Astrocyte (in vitro differentiated cells and primary cell): ENCODE results near the gene QRICH1. TPM values are rescaled to one million over a fixed set of nuclear protein-coding genes. Genes with fewer than 3 reads are reported as not detected.
A peak's percentile ranks its signal among the peaks of the same experiment; 100 is the strongest.

Experiments used
- DNase-seq: peaks from one replicate; pipeline ENCODE4 v3.0.0-alpha.2; 2010; ENCODE audit warnings: low read depth
- FAIRE-seq: peaks from 2 replicates; lab custom pipeline; 2011; peaks lifted over from hg19 to GRCh38; lab: Jason Lieb, UNC
- H2AFZ ChIP-seq: 2 replicates; pipeline ENCODE4 v1.6.0; 2012; ENCODE audit warnings: low read depth, low read length, inconsistent platforms
- H3K27ac ChIP-seq: 2 replicates; pipeline ENCODE4 v1.5.1; 2011; ENCODE audit warnings: low read depth, low read length, inconsistent platforms
- H3K27me3 ChIP-seq: 2 replicates; pipeline ENCODE4 v1.6.0; 2011; ENCODE audit warnings: low read length, inconsistent platforms; ENCODE audit not compliant: insufficient read depth
- H3K36me3 ChIP-seq: 2 replicates; pipeline ENCODE4 v1.5.1; 2011; ENCODE audit warnings: low read length, inconsistent platforms; ENCODE audit not compliant: insufficient read depth
- H3K4me1 ChIP-seq: 2 replicates; pipeline ENCODE4 v1.5.1; 2011; ENCODE audit warnings: low read length, inconsistent platforms; ENCODE audit not compliant: insufficient read depth
- H3K4me2 ChIP-seq: 2 replicates; pipeline ENCODE4 v1.6.0; 2012; ENCODE audit warnings: low read length, inconsistent platforms
- H3K4me3 ChIP-seq: 2 replicates; pipeline ENCODE4 v1.5.1; 2011; ENCODE audit warnings: low read depth, mild to moderate bottlenecking, low read length, inconsistent platforms; ENCODE audit not compliant: insufficient read depth
- H3K79me2 ChIP-seq: 2 replicates; pipeline ENCODE4 v1.6.0; 2012; ENCODE audit warnings: mild to moderate bottlenecking, low read length, inconsistent platforms; ENCODE audit not compliant: insufficient read depth
- H3K9ac ChIP-seq: 2 replicates; pipeline ENCODE4 v1.6.0; 2012; ENCODE audit warnings: mild to moderate bottlenecking, low read length, inconsistent platforms
- H3K9me3 ChIP-seq: 2 replicates; pipeline ENCODE4 v1.5.1; 2012; ENCODE audit warnings: low read depth, mild to moderate bottlenecking, low read length, inconsistent platforms; ENCODE audit not compliant: insufficient read depth
- H4K20me1 ChIP-seq: 2 replicates; pipeline ENCODE4 v1.6.0; 2012; ENCODE audit warnings: low read length, inconsistent platforms; ENCODE audit not compliant: insufficient read depth
- H3K27ac Mint-ChIP-seq: one replicate; pipeline ENCODE4 v1.8.0; 2021; ENCODE audit warnings: mild to moderate bottlenecking, mixed read lengths; ENCODE audit not compliant: unreplicated experiment
- H3K27me3 Mint-ChIP-seq: one replicate; pipeline ENCODE4 v1.8.0; 2021; ENCODE audit warnings: low read depth, mixed read lengths; ENCODE audit not compliant: unreplicated experiment
- H3K36me3 Mint-ChIP-seq: one replicate; pipeline ENCODE4 v1.8.0; 2021; ENCODE audit warnings: low read depth, mixed read lengths; ENCODE audit not compliant: unreplicated experiment
- H3K4me1 Mint-ChIP-seq: one replicate; pipeline ENCODE4 v1.8.0; 2021; ENCODE audit warnings: low read depth, mixed read lengths; ENCODE audit not compliant: unreplicated experiment
- H3K4me3 Mint-ChIP-seq: one replicate; pipeline ENCODE4 v1.8.0; 2021; ENCODE audit warnings: mild to moderate bottlenecking, moderate library complexity, mixed read lengths; ENCODE audit not compliant: unreplicated experiment
- H3K9me3 Mint-ChIP-seq: one replicate; pipeline ENCODE4 v1.8.0; 2021; ENCODE audit warnings: mild to moderate bottlenecking, mixed read lengths; ENCODE audit not compliant: unreplicated experiment
- CTCF ChIP-seq: IDR thresholded peaks from 2 replicates; pipeline ENCODE4 v1.5.1; 2011; ENCODE audit warnings: low read depth, mild to moderate bottlenecking, inconsistent platforms, low read length, moderate library complexity; ENCODE audit not compliant: insufficient read depth
- EZH2 ChIP-seq: IDR thresholded peaks from 2 replicates; pipeline ENCODE4 v1.6.1; 2012; ENCODE audit warnings: mild to moderate bottlenecking, low read length, inconsistent platforms; ENCODE audit not compliant: insufficient read depth
- total RNA-seq: library from RNA; stranded (reverse); gene quantifications from 2 replicates; pipeline ENCODE4 v1.2.1, GENCODE V29; 2021

The QRICH1 gene
- total RNA-seq, 1 donor from 2014 or later = 119 TPM

DNA sequence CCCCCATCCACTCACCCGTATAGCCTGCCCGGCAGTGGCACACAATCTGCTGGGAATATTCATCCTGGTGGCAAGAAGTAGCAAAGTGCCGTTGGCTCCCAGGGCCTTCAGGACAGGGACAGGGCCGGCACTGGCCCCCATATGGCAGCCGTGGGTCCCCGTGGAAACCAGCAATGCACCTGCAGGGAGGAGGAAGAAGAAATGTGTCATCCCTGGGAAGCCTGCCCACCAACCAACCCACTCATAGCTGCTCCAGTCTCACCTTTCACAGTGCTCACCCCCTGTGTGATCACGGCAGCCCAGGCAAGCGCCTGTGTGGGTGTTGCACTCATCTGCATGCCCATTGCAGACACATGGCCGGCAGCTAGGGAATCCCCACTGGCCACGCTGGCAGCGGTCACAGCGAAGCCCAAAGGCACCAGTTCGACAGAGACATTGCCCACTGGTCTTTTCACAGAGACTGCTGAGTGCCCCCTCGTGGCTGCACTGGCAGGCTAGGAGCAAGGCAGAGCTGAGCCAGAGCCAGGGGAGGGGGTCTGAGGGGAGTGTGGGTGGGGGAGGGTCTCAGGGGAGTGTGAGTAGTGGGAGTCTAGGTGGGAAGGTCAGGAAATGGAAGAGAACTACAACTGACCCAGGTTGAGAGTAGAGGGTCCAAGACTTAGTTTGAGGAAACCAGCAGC lies 31.3 kb upstream of the QRICH1 start:
- Histone ChIP-seq H3K27ac (no peak overlapping the region), H2AFZ (no peak overlapping the region), H3K9me3 (no peaks in the 10 kb centered on the region), H3K79me2 (peaks cover 25% of the 10 kb centered on the region), H3K4me3 (no peak overlapping the region), H3K27me3 (no peaks in the 10 kb centered on the region), H3K4me1 (peaks cover 2% of the 10 kb centered on the region), H4K20me1 (peaks cover 68% of the 10 kb centered on the region), H3K4me2 (no peak overlapping the region), H3K36me3 (peaks cover 39% of the 10 kb centered on the region), H3K9ac (no peak overlapping the region)
- Mint-ChIP-seq H3K36me3 (peaks cover 27% of the 10 kb centered on the region), H3K9me3 (no peaks in the 10 kb centered on the region), H3K4me1 (peaks cover under 1% of the 10 kb centered on the region), H3K4me3 (no peak overlapping the region), H3K27me3 (no peaks in the 10 kb centered on the region), H3K27ac (peak overlapping the region; percentile 53)
- DNase-seq (no peak), FAIRE-seq (no peak)
- no peak for TF ChIP-seq CTCF
- TF ChIP-seq EZH2 = no peak

- Histone ChIP-seq H3K27me3 (no peaks in the 10 kb centered on the region), H3K9ac (no peak overlapping the region), H3K27ac (no peak overlapping the region), H3K4me2 (no peak overlapping the region), H3K79me2 (peaks cover 25% of the 10 kb centered on the region), H2AFZ (no peak overlapping the region), H4K20me1 (peaks cover 58% of the 10 kb centered on the region), H3K4me1 (peaks cover 11% of the 10 kb centered on the region), H3K4me3 (no peak overlapping the region), H3K9me3 (no peaks in the 10 kb centered on the region), H3K36me3 (peaks cover 39% of the 10 kb centered on the region)
- peaks cover 6% of the 10 kb centered on the region for H3K4me1 Mint-ChIP-seq
- FAIRE-seq (no peak), DNase-seq (no peak)
- H3K4me3 Mint-ChIP-seq = no peak overlapping the region
- H3K27me3 Mint-ChIP-seq = no peaks in the 10 kb centered on the region
- H3K27ac Mint-ChIP-seq = no peak overlapping the region
- TF ChIP-seq EZH2 (no peak), CTCF (no peak)
- no peaks in the 10 kb centered on the region for H3K9me3 Mint-ChIP-seq
- H3K36me3 Mint-ChIP-seq = peaks cover 25% of the 10 kb centered on the region
These were observed 30.3 kb upstream of the QRICH1 start for GRCh38 chr3:49124203-49124602.

DNA sequence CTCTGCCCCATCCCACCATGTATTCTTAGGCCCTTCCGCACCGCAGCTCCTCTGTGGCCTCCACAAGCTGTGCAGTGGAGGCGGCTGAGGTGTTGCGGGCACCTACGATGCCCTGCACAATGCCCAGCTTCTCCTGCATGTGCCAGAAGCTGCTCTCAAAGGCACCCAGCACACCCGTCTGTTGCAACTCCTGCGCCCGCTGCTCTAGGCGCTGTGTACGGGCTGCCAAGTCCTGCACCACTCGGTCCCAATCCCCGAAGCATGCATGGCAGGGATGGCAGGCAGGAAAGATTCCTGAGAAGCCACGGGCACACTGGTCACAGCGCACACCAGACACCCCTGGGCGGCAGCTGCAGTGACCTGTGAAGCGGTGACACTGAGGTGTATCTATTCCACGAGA lies 29.8 kb upstream of the QRICH1 start:
- FAIRE-seq = no peak
- DNase-seq = no peak
- H3K4me3 Mint-ChIP-seq = no peak overlapping the region
- Histone ChIP-seq H2AFZ (no peak overlapping the region), H3K79me2 (peaks cover 25% of the 10 kb centered on the region), H3K9ac (no peak overlapping the region), H3K4me2 (no peak overlapping the region), H3K9me3 (no peaks in the 10 kb centered on the region), H4K20me1 (peaks cover 53% of the 10 kb centered on the region), H3K36me3 (peaks cover 41% of the 10 kb centered on the region), H3K4me1 (peaks cover 14% of the 10 kb centered on the region), H3K27me3 (no peaks in the 10 kb centered on the region), H3K27ac (no peak overlapping the region), H3K4me3 (no peak overlapping the region)
- peaks cover 8% of the 10 kb centered on the region for H3K4me1 Mint-ChIP-seq
- no peaks in the 10 kb centered on the region for H3K9me3 Mint-ChIP-seq
- H3K36me3 Mint-ChIP-seq = peaks cover 21% of the 10 kb centered on the region
- TF ChIP-seq EZH2 (no peak), CTCF (no peak)
- H3K27me3 Mint-ChIP-seq = no peaks in the 10 kb centered on the region
- H3K27ac Mint-ChIP-seq = no peak overlapping the region
